SHP77 (cell line): ENCODE results near the gene VSIG8.
A peak's percentile ranks its signal among the peaks of the same experiment; 100 is the strongest.
"Not testable (repeated sequence)": the region's sequence is repeated elsewhere in the genome, so short reads cannot be mapped to it uniquely, and the experiment has no call there.

Experiments used
- DNase-seq, 2 experiments: peaks; one replicate each; lab custom pipeline; 2025; lab: John Stamatoyannopoulos, UW

Gene VSIG8, protein sequence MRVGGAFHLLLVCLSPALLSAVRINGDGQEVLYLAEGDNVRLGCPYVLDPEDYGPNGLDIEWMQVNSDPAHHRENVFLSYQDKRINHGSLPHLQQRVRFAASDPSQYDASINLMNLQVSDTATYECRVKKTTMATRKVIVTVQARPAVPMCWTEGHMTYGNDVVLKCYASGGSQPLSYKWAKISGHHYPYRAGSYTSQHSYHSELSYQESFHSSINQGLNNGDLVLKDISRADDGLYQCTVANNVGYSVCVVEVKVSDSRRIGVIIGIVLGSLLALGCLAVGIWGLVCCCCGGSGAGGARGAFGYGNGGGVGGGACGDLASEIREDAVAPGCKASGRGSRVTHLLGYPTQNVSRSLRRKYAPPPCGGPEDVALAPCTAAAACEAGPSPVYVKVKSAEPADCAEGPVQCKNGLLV

GRCh38 chr1:159862557-159862956, at the start of gene VSIG8:
VSIG8 (minus strand) TSS chr1:159862657; CDS start chr1:159862521, 136 bp downstream.
- no peak for DNase-seq

GRCh38 chr1:159911326-159912070, 49.0 kb upstream of the VSIG8 start:
- no peak for DNase-seq

- no peak for DNase-seq
Measured at GRCh38 chr1:159908031-159908940, 45.8 kb upstream of the VSIG8 start.

- DNase-seq = no peak
Measured at GRCh38 chr1:159906960-159907359, 44.5 kb upstream of the VSIG8 start.

- not testable (repeated sequence) for DNase-seq
Measured at GRCh38 chr1:159904036-159904435, 41.6 kb upstream of the VSIG8 start.

- DNase-seq = no peak
Measured at GRCh38 chr1:159902541-159902940, 40.1 kb upstream of the VSIG8 start.

- no peak for DNase-seq
Measured at GRCh38 chr1:159900755-159901360, 38.4 kb upstream of the VSIG8 start.

- no peak for DNase-seq
Measured at GRCh38 chr1:159900086-159900680, 37.7 kb upstream of the VSIG8 start, which contains the start of gene CFAP45. CFAP45 (minus strand) TSS chr1:159900165; CDS start chr1:159900098, 67 bp downstream.

DNA sequence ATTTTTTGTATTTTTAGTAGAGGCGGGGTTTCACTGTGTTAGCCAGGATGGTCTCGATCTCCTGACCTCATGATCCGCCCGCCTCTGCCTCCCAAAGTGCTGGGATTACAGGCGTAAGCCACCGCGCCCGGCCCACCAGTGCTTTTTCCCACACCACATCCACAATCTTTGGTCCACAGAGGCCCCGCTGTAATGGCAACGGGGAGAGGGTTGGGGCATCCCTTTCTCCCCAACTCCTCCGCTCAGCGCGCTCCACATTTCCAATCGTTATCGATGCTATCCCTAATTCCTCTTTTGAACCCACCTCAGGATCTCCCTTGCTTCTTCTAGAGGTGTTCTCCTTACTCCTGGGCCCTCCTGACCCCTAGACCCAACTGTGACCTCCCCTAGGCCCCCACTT, 37.2 kb upstream of the VSIG8 start:
- not testable (repeated sequence) for DNase-seq

- DNase-seq = no peak
Measured at GRCh38 chr1:159898527-159898926, 36.1 kb upstream of the VSIG8 start.

- no peak for DNase-seq
Measured at GRCh38 chr1:159897962-159898361, 35.5 kb upstream of the VSIG8 start.

GRCh38 chr1:159896546-159896930, 34.1 kb upstream of the VSIG8 start:
- DNase-seq = no peak

- DNase-seq = no peak
Measured at GRCh38 chr1:159895836-159896545, 33.5 kb upstream of the VSIG8 start.

DNA sequence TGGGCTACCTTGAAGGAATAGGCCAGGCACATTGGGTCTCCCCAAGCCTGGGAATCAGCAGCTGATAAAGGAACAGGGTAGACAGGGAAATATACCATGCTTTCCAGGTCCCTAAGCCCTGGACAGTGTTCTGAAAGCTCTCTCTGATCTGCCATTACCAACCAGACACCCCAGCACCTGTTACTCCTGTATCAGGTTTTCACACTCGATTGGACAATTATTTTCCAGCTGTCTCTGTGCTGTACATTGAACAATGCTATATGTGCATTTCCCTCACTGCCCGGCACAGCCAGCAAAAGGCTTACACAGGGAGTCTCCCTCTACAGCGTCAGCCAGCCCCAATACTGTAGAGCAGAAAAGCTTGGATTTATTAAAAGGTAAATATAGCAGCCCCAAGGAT, 32.8 kb upstream of the VSIG8 start:
- no peak for DNase-seq

- DNase-seq = no peak
Measured at GRCh38 chr1:159892944-159893343, 30.5 kb upstream of the VSIG8 start.

DNA sequence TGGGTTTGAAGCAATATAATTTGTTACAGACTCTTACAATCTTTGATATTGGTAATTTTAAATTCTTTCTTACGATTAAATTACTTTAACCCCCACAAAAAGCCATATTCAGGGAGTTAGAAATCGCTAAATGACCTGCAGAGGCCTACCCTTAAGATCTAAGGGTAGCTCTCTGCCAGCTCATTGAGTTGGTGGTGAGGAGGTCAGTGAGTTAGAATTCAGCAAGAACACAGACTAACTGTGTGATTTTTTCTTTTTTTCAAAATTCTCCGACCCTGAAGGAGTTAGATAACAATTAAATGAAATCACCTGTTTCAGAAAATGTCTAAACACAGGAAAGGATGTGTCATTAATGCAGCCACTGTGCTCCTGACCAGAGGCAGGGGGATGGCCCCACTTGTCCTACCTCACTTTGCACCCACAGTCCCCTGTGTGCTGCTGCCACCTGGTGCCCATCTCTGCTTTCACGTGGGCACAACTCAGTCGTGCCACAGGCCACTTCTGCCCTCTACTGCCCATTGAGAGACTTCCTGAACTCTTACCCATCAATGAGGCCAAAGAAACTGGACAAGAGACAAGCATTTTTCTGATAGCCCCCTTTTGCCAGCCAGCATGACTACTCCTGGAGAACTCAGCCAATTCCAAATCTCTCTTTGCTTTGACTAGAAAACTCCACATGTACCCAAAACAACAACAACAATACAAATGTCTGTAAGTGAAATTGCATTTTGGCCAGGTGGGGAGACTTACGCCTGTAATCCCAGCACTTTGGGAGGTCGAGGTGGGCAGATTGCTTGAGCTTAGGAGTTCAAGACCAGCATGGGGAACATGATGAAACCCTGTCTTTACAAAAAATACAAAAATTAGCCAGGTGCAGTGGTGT, 29.1 kb upstream of the VSIG8 start:
- peak; percentile 81 to 82 for DNase-seq

DNA sequence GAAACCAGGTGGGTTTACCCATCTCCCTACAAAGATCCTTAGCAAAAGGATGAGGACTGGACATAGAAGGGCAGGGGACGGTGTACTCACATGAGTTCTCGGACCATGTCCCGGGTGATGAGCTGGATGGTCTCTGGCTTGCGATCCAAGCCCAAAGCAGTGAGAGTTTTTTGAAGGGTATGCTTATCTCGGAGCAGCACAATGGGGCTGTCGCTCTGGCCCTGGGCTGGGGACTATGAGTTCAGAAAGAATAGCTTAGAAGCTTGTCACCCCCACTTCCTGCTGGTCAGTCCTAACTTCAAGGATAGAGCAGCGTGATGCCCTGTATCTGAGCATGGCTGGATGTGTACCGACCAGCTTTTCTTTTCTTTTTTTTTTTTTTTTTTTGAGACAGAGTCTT, 27.9 kb upstream of the VSIG8 start:
- DNase-seq = no peak

DNA sequence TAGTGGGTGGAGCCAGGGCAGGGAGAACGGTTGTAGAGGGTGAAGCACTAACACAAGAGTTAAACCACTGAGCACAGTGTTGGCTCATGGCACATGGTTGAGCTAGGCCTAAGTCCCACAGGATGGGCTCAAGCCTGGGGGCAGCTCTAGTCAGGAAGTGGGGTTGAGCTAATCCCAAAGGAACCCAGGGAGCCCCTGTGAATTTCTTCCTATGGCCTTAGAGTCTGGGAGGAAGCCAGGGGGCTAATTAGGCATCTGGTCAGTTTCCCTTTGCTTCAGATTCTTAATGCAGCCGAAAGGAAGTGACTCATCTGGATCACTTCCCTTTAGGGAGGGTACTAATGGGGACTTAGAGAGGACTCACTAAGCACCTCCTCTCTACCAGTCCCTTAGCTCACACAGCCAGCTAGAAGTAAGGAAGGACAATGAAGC, 27.4 kb upstream of the VSIG8 start:
- no peak for DNase-seq

- no peak for DNase-seq
Measured at GRCh38 chr1:159889202-159889601, 26.7 kb upstream of the VSIG8 start.

GRCh38 chr1:159884296-159884695, 21.8 kb upstream of the VSIG8 start:
- no peak for DNase-seq
